ENCODE measurements around the gene KRTAP10-3.

KRTAP10-3 gene

DNA sequence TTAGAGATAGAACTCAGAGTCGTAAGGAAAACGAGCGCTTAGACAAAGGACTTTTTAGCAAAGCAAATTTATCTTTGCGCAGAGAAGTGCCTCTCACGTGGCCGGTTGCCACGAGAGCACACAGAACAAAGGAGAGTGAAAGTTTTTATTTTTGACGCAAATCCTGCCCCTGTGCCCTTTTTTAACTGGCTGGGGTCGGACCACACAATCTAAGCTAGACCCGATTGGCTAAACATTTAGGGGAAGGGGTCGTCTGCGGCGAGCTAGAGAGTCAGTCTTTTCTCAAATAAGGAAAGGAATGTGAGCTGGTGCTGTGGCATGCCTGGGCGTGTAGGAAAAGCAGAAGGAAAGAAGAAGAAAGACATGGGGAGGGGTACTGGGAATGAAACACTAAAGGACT lies 9.7 kb downstream of the KRTAP10-3 start:
- TF ChIP-seq, protein P1, sequence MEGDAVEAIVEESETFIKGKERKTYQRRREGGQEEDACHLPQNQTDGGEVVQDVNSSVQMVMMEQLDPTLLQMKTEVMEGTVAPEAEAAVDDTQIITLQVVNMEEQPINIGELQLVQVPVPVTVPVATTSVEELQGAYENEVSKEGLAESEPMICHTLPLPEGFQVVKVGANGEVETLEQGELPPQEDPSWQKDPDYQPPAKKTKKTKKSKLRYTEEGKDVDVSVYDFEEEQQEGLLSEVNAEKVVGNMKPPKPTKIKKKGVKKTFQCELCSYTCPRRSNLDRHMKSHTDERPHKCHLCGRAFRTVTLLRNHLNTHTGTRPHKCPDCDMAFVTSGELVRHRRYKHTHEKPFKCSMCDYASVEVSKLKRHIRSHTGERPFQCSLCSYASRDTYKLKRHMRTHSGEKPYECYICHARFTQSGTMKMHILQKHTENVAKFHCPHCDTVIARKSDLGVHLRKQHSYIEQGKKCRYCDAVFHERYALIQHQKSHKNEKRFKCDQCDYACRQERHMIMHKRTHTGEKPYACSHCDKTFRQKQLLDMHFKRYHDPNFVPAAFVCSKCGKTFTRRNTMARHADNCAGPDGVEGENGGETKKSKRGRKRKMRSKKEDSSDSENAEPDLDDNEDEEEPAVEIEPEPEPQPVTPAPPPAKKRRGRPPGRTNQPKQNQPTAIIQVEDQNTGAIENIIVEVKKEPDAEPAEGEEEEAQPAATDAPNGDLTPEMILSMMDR (IDR thresholded peaks at IDR 0.05; ENCODE audit: low read depth, low read length, missing control alignments): no peak
- no peak overlapping the region for H3K4me3 ChIP-seq (ENCODE audit: low read depth, low read length)
- no peak for DNase-seq (ENCODE audit: low read depth)

DNA sequence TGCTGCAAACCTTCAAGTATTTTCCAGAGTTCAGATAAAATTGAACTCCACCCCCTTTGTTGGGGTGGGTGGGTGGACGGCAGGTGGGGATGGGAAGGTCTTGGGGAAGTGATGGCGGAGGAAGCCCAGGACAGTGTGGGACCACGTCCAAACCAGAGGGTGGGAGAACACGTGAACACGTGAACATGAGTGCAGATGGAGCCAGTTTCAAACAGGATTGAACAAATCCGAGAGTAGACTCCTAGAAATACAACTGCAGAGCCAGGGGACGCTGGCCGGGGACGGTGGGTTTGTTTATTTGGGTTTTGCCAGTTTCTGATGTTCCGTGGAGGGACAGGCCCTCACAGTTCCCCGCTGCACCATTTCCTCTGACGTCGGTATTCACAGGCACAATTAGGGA lies 10.2 kb downstream of the KRTAP10-3 start:
- no peak for DNase-seq (ENCODE audit: low read depth)
- TF ChIP-seq, protein P1 (IDR thresholded peaks at IDR 0.05; ENCODE audit: low read depth, low read length, missing control alignments): no peak
- H3K4me3 ChIP-seq (ENCODE audit: low read depth, low read length): no peak overlapping the region

DNA sequence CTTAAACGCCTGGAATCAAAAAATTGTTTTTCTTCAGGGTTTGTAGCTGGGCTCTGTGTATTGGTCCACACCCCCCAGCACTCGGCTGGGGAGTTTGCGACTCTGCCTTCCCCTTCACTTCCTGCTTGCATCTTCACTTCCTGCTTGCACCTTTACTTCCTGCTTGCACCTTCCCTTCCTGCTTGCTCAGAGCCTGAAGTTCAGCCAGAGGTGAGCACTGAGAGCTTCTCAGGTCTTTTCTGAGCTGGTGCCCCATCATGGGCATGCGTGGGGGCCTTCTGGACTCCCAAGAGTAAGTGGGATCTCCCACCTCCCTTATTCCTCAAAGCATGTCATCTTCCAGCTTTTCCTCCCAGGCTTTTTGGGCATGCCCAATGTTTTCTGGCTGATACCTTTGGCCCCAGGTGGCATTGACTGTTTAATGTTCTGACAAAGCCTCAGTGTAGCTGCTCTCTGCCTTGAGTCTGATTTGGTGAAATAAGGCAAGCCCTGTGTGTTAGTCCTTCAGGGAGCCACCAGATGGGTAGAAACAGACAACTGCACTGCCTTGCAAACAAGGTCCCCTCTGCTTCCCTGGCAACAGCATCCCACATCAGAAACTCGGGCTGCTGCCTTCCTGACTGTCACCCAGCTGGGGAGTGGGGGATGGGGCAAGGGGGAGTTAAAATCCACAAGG lies 10.8 kb downstream of the KRTAP10-3 start:
- H3K4me3 ChIP-seq (ENCODE audit: low read depth, low read length): no peak overlapping the region
- DNase-seq (ENCODE audit: low read depth): no peak
- TF ChIP-seq, protein P1 (IDR thresholded peaks at IDR 0.05; ENCODE audit: low read depth, low read length, missing control alignments): no peak

DNA sequence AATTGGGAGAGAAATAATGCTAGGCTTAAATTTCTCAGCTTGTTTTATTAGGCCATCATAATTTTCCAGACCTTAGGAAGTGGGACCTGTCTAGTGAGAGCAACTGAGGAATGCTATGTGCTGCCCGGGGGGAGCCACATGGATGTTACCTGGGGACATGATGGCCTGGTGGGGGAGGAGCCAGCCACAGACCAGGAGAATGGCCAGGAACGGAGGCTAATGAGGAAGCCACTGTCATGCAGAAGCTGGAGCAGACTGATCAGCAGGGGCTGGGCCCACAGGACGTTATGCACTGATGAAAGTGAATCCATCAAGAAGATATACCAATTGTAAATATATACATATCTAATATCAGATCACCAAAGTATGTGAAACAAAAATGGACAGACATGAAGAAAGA lies 14.0 kb downstream of the KRTAP10-3 start:
- no peak overlapping the region for H3K4me3 ChIP-seq (ENCODE audit: low read depth, low read length)
- TF ChIP-seq, protein P1 (IDR thresholded peaks at IDR 0.05; ENCODE audit: low read depth, low read length, missing control alignments): no peak
- no peak for DNase-seq (ENCODE audit: low read depth)

DNA sequence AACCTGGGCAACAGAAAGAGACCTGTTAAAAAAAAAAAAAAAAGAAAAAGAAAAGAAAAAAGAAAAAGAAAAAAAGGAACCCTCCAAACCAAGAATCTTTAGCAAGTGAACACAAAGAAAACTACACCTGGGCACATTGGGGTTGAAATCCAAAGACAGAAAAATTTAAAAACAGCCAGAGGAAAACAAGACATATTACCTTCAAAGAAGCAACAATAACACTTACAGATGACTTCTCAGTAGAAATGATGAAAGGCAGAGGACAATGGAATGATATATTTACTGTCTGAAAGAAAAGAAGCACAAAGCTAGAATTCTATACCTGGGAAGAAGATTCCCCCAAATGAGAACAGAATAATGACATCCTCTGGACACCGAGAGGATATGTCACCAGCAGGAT lies 15.9 kb downstream of the KRTAP10-3 start:
- TF ChIP-seq, protein P1 (IDR thresholded peaks at IDR 0.05; ENCODE audit: low read depth, low read length, missing control alignments): no peak
- H3K4me3 ChIP-seq (ENCODE audit: low read depth, low read length): no peak overlapping the region
- no peak for DNase-seq (ENCODE audit: low read depth)

DNA sequence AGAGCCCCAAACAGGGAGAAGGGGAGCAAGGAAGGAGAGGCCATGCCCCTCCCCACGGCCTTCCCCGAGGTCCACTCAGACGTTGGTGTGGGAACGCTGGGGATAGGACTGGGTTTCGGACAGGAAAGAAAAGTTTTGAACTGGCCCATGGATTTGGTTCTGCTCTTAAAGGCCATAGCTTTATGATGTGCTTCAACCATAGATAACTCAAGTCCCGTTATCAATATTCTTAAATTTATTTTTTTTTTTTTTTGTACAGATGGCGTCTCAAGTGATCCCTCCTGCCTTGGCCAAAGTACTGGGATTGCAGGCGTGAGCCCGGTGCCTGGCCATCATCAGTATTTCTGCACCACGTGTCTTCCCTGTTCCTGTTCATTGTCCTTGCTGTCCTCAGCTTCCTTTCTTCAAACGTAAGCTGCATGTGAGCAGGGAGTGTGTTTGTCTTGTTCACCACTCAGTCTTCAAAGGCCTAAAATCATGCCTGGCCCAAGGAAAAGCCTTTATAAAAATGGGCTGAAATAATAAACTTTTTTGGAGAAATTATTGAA lies 17.8 kb downstream of the KRTAP10-3 start:
- no peak overlapping the region for H3K4me3 ChIP-seq (ENCODE audit: low read depth, low read length)
- TF ChIP-seq, protein P1 (IDR thresholded peaks at IDR 0.05; ENCODE audit: low read depth, low read length, missing control alignments): no peak
- DNase-seq (ENCODE audit: low read depth): no peak

Data from GM12864 (cell line).